Sigmoid colon (tissue), 7 donors: Measurements from ENCODE around the gene CD99. TPM values are rescaled to one million over a fixed set of nuclear protein-coding genes. Genes with fewer than 3 reads are reported as not detected.
A peak's percentile ranks its signal among the peaks of the same experiment; 100 is the strongest.

ENCODE experiments used
- DNase-seq: peaks from one replicate; pipeline ENCODE4 v3.0.0-alpha.2; 2019
- H3K27ac ChIP-seq, 4 donors: fragments of 200-600 bp; sonication (generic); one replicate each; pipeline ENCODE4 v1.5.1; 2016 to 2019; ENCODE audit warnings: mild to moderate bottlenecking in 1 of 4
- H3K27me3 ChIP-seq, 3 donors: fragments of 200-600 bp; sonication (generic); one replicate each; pipeline ENCODE4 v1.5.1; 2019; ENCODE audit warnings: mild to moderate bottlenecking in 1 of 3
- H3K36me3 ChIP-seq, 4 donors: fragments of 200-600 bp; sonication (generic); one replicate each; pipeline ENCODE4 v1.5.1; 2016 to 2019
- H3K4me1 ChIP-seq, 4 donors: fragments of 200-600 bp; sonication (generic); one replicate each; pipeline ENCODE4 v1.5.1; 2017 to 2019
- H3K4me3 ChIP-seq, 4 donors: fragments of 200-600 bp; sonication (generic); one replicate each; pipeline ENCODE4 v1.5.1; 2017 to 2019; ENCODE audit warnings: mild to moderate bottlenecking in 2 of 4, moderate library complexity in 1 of 4
- H3K9me3 ChIP-seq, 4 donors: fragments of 200-600 bp in 3 of 4; sonication (generic) in 3 of 4; one replicate each; pipeline versions ENCODE4 v1.5.1 to v1.6.1; 2013 to 2019
- CTCF ChIP-seq, 4 experiments: fragments of 450-650 bp in 3 of 4; fragments of 200-600 bp in 1 of 4; IDR thresholded peaks; one replicate each; pipeline ENCODE4 v1.5.1; 2016 to 2019; ENCODE audit warnings: antibody characterized with exemption in 4 of 4, mild to moderate bottlenecking in 3 of 4, moderate library complexity in 2 of 4
- EP300 ChIP-seq, 4 donors: sonication (generic); formaldehyde crosslinking; IDR thresholded peaks; one replicate each; pipeline ENCODE4 v1.6.1; 2017; ENCODE audit warnings: antibody characterized with exemption in 4 of 4
- POLR2A ChIP-seq, 2 donors: fragments of 450-650 bp; IDR thresholded peaks; one replicate each; pipeline ENCODE4 v1.6.1; 2016; ENCODE audit warnings: antibody characterized with exemption in 2 of 2, mild to moderate bottlenecking in 2 of 2, moderate library complexity in 2 of 2
- POLR2AphosphoS5 ChIP-seq, 4 donors: sonication (generic); formaldehyde crosslinking; IDR thresholded peaks; one replicate each; pipeline ENCODE4 v1.6.1; 2017; ENCODE audit warnings: antibody characterized with exemption in 4 of 4
- WGBS, 2 donors: extraction: QIAGEN DNeasy Blood & Tissue Kit; methylation state at CpG; one replicate each; pipeline ENCODE4 v1.1.7; 2013; 5-methylcytosine and 5-hydroxymethylcytosine counted together
- intact Hi-C: fragments of 100-400 bp; cut with DNase I; formaldehyde crosslinking; loops from one replicate; pipeline ENCODE4 v1.15.1; 2023
- polyA plus RNA-seq, 3 donors: library from polyadenylated mRNA; stranded (reverse); fragments of 200-250 nt; gene quantifications; one replicate each; pipeline ENCODE4 v1.2.3, GENCODE V29; 2013
- total RNA-seq, 4 donors: library from RNA; depleted of rRNA; stranded (reverse); fragments of >200 nt; gene quantifications; one replicate each; pipeline ENCODE4 v1.1.0, GENCODE V29; 2016
- donor health status: healthy with polysubstance abuse.
- donor health status: Bipolar disorder and iron deficiency.
- donor health status: healthy.

Gene CD99
- total and polyA plus RNA-seq, 7 donors, result 77.2 to 552 (median 285) TPM

GRCh38 chrX:2662586-2662985 lies 28.5 kb upstream of the CD99 start:
- WGBS, 2 donors, result 79 to 80% methylated on average over 5 of the region's 5 CpGs
- H3K9me3 ChIP-seq, result no peaks in the 10 kb centered on the region
- intact Hi-C loops, result no loop called here
- no peak overlapping the region for H3K4me3 ChIP-seq
- no peaks in the 10 kb centered on the region for H3K36me3 ChIP-seq
- no peak for DNase-seq
- no peak for TF ChIP-seq POLR2A (IDR thresholded peaks at IDR 0.05)
- no peak for TF ChIP-seq CTCF (IDR thresholded peaks at IDR 0.05)
- TF ChIP-seq POLR2AphosphoS5 (IDR thresholded peaks at IDR 0.05), result no peak
- no peak for TF ChIP-seq EP300 (IDR thresholded peaks at IDR 0.05)
- H3K4me1 ChIP-seq, result peaks cover 0 to 12% (median 0%) of the 10 kb centered on the region in 4 donors
- H3K27me3 ChIP-seq, result no peaks in the 10 kb centered on the region
- no peak overlapping the region for H3K27ac ChIP-seq

GRCh38 chrX:2664502-2664901 lies 26.6 kb upstream of the CD99 start:
- peak overlapping the region in 2 of 4 donors; percentile 5 to 70 for H3K27ac ChIP-seq
- H3K27me3 ChIP-seq, result no peaks in the 10 kb centered on the region
- TF ChIP-seq POLR2AphosphoS5 (IDR thresholded peaks at IDR 0.05) (peak in 1 of 4 donors; percentile 7), EP300 (IDR thresholded peaks at IDR 0.05) (no peak)
- H3K36me3 ChIP-seq, result no peaks in the 10 kb centered on the region
- DNase-seq, result no peak
- H3K4me1 ChIP-seq, result peaks cover 0 to 12% (median 0%) of the 10 kb centered on the region in 4 donors
- H3K4me3 ChIP-seq, result no peak overlapping the region
- intact Hi-C loops, result no loop called here
- whole genome bisulfite sequencing, 2 donors, result 79 to 84% methylated on average over 10 of the region's 10 CpGs
- no peaks in the 10 kb centered on the region for H3K9me3 ChIP-seq

- Histone ChIP-seq H3K27ac (peak overlapping the region in 1 of 4 donors; percentile 70), H3K9me3 (no peaks in the 10 kb centered on the region), H3K36me3 (no peaks in the 10 kb centered on the region), H3K4me1 (peaks cover 0 to 12% (median 0%) of the 10 kb centered on the region in 4 donors), H3K4me3 (no peak overlapping the region), H3K27me3 (no peaks in the 10 kb centered on the region)
- intact Hi-C loops, result no loop called here
- DNase-seq, result no peak
- WGBS, 2 donors, result 39 to 73% methylated on average over 7 of the region's 7 CpGs
- TF ChIP-seq EP300 (IDR thresholded peaks at IDR 0.05), result no peak
- TF ChIP-seq POLR2AphosphoS5 (IDR thresholded peaks at IDR 0.05), result no peak
- TF ChIP-seq POLR2A (IDR thresholded peaks at IDR 0.05), result no peak
- TF ChIP-seq CTCF (IDR thresholded peaks at IDR 0.05), result no peak
Measured at GRCh38 chrX:2665387-2666304, 25.4 kb upstream of the CD99 start.

- WGBS, 2 donors, result 97 to 98% methylated on average over 2 of the region's 2 CpGs
- Histone ChIP-seq H3K36me3 (no peaks in the 10 kb centered on the region), H3K27ac (no peak overlapping the region), H3K4me1 (peaks cover 0 to 12% (median 0%) of the 10 kb centered on the region in 4 donors), H3K27me3 (no peaks in the 10 kb centered on the region), H3K4me3 (no peak overlapping the region), H3K9me3 (no peaks in the 10 kb centered on the region)
- intact Hi-C loops, result no loop called here
- TF ChIP-seq POLR2A (IDR thresholded peaks at IDR 0.05) (no peak), CTCF (IDR thresholded peaks at IDR 0.05) (no peak), EP300 (IDR thresholded peaks at IDR 0.05) (no peak), POLR2AphosphoS5 (IDR thresholded peaks at IDR 0.05) (no peak)
- DNase-seq, result no peak
Measured at GRCh38 chrX:2666491-2666890, 24.6 kb upstream of the CD99 start.

GRCh38 chrX:2670978-2671377 lies 20.1 kb upstream of the CD99 start:
- Histone ChIP-seq H3K9me3 (no peaks in the 10 kb centered on the region), H3K27ac (no peak overlapping the region), H3K4me3 (no peak overlapping the region), H3K36me3 (no peaks in the 10 kb centered on the region), H3K27me3 (no peaks in the 10 kb centered on the region), H3K4me1 (no peaks in the 10 kb centered on the region)
- no peak for TF ChIP-seq POLR2AphosphoS5 (IDR thresholded peaks at IDR 0.05)
- no peak for TF ChIP-seq POLR2A (IDR thresholded peaks at IDR 0.05)
- TF ChIP-seq CTCF (IDR thresholded peaks at IDR 0.05), result no peak
- TF ChIP-seq EP300 (IDR thresholded peaks at IDR 0.05), result no peak
- no peak for DNase-seq
- intact Hi-C loops, result no loop called here
- WGBS, 2 donors, result 69 to 76% methylated on average over 4 of the region's 4 CpGs
